ENCODE results near the gene LHX4.

The LHX4 gene

GRCh38 chr1:180312926-180313325 lies 82.9 kb downstream of the LHX4 start:
- no peak for DNase-seq

DNA sequence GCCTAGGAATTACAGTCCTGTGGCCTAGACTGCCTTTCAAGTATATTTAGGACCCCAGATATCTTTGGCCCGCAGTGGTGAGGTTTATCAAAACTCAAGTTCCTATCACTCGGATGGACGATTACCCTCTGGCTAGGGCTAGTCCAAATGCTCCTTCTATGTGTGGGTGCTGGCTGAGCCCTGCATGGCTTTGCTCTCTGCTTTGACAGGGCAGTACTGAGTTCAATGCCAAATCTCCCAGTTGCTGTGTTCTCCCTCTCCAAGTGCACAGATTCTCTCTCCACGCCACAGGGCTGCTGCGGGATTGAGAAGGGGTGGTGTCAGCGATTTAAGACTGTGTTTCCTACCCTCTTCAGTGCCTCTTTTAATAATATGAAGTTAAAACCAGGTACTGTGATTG lies 97.0 kb downstream of the LHX4 start:
- DNase-seq = no peak
